Mononuclear cell (primary cell): ENCODE data around the gene KCNMA1. TPM values are rescaled to one million over a fixed set of nuclear protein-coding genes. Genes with fewer than 3 reads are reported as not detected.
"Not testable (repeated sequence)": the region's sequence is repeated elsewhere in the genome, so short reads cannot be mapped to it uniquely, and the experiment has no call there.

Experiments
- H3K27me3 ChIP-seq: 2 replicates; pipeline ENCODE4 v1.6.0; 2011; ENCODE audit warnings: low read length, control low read depth; ENCODE audit not compliant: insufficient read depth
- H3K4me1 ChIP-seq: 2 replicates; pipeline ENCODE4 v1.5.1; 2011; ENCODE audit warnings: mild to moderate bottlenecking, low read length, control low read depth; ENCODE audit not compliant: insufficient read depth
- H3K4me3 ChIP-seq: 2 replicates; pipeline ENCODE4 v1.5.1; 2011; ENCODE audit warnings: mild to moderate bottlenecking, low read length, moderate library complexity
- H3K9me3 ChIP-seq: 2 replicates; pipeline ENCODE4 v1.5.1; 2011; ENCODE audit warnings: low read depth, mild to moderate bottlenecking, control low read depth, low read length
- total RNA-seq: library from RNA; depleted of rRNA; stranded (reverse); fragments of >200 nt; gene quantifications from one replicate; pipeline ENCODE4 v1.2.3, GENCODE V29; 2012

Gene KCNMA1
- total RNA-seq, 1 donor, result 0.42 TPM

DNA sequence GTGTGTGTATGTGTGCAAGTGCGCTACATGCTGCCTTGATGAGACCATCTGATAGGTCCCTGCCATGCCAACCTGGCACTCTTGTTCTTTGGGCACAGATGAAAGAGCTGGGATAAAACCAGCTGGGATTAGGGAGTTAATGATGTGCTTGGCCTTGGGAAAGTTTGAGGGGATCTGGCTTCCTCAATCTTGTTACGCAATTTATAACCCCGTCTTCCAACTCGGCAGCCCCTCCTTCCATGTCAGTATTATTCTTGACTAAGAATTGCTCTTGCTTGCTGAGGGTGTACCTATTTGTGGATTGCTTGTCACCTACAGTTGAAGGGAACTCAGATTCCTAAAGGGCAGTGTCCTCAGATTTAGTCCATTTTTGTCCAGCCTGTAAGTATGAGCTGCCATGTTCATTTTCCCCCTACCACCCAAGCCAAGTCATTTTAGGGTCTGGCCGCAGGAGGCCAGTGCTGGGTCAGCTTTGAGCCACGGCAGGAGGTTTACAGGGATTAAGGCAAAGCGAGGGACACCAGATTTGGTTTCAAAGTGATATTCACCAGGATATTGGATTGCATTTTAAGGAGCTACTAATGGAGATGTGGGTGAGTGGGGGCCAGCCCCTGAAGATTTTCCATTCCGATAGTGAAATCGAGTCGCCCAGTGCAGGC, 34.1 kb upstream of the KCNMA1 start:
- Histone ChIP-seq H3K9me3 (no peaks in the 10 kb centered on the region), H3K4me1 (no peaks in the 10 kb centered on the region), H3K27me3 (peaks cover 2% of the 10 kb centered on the region)

DNA sequence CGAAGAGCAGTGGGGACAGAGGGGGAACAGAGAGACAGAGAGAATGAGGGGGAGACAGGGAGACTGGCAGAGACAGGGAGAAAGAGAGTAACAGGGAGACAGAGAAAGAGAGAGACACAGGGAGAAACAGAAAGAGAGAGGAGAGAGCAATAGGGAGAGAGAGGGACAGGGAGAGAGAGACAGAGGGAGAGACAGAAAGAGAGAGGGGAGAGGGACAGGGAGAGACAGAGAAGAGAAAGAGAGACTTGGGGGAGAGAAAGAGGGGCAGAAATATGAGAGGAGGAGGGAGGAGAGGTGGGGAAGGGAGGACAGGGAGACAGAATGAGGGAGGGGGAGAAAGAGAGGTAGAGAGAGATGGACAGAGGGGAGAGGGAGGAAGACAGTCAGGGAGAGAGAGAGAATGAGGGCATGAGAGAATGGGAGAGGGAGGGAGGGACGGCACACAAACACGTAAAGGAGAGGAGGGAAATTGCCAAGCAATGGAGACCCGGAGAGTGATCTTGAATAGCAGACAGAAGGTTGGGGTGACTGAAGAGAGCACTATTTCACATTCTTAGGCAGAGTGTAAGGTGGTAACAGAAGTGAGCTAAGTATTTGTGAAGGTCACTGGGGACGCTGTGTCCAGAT, 33.3 kb upstream of the KCNMA1 start:
- H3K9me3 ChIP-seq, result no peaks in the 10 kb centered on the region
- H3K4me1 ChIP-seq, result no peaks in the 10 kb centered on the region
- peaks cover 2% of the 10 kb centered on the region for H3K27me3 ChIP-seq
- no peak overlapping the region for H3K4me3 ChIP-seq

More for the DNA sequence above, 34.1 kb upstream of the KCNMA1 start:
- no peak overlapping the region for H3K4me3 ChIP-seq

DNA sequence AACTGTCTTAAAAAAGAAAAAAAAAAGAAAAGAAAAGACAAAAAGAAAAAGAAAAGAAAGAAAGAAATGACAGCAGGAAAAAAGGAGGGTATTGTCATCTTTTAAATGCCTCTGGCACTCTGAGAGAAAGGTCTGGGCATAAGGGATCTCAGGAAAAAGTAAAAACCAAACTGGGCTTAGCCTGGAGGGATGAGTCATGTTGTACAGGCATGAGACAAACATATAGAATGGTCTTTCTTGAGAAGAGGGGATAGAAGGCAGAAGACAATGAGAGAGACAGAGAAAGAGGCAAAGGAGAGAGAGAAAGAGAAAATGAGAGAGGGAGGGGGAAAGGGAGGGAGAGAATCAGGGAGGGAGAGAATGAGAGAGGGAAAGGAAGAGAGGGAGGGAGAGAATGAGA, 32.3 kb upstream of the KCNMA1 start:
- no peaks in the 10 kb centered on the region for H3K9me3 ChIP-seq
- H3K27me3 ChIP-seq, result no peaks in the 10 kb centered on the region
- no peaks in the 10 kb centered on the region for H3K4me1 ChIP-seq
- H3K4me3 ChIP-seq, result no peak overlapping the region

DNA sequence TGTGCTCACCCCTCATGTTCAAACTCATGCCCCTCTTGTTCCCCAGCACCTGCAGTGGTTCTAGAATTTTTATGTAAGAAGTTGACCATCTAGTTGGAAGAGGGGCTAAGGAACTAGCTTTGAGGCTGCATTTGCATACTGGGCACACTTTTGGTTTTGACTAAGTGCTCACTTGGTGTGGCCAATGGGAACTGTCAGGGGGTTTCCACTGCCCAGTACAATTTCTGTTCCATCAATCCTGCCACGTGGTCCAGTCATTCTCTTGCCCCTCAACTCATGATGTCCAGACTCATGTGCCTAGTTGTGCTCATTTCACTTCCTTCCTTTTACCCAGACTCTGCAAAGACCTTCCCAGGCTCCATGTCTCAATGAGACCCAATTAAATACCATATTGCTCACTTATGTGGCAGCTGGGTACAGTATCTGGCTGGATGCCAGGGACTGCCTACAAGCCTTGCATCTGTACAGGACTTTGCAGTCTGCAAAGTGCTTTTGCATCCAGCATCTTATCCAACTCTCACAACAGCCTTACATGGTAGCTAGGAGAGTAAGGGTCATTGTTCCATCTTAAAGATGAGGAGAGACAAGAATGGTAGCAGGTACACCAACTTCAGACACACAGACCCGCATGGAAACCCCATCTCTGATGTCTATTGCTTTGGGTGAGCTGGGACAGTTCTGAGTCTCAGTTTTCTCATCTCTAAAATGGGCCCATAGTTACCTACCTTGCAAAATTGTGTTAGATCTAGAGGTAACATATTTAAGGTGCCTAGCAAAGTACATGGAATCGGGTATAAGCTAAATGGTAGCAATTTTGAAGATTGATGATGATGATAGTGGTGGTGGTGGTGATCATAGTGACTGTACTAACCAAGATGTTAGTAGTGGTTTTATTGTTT, 30.1 kb upstream of the KCNMA1 start:
- Histone ChIP-seq H3K27me3 (no peaks in the 10 kb centered on the region), H3K4me1 (no peaks in the 10 kb centered on the region), H3K9me3 (no peaks in the 10 kb centered on the region), H3K4me3 (no peak overlapping the region)

DNA sequence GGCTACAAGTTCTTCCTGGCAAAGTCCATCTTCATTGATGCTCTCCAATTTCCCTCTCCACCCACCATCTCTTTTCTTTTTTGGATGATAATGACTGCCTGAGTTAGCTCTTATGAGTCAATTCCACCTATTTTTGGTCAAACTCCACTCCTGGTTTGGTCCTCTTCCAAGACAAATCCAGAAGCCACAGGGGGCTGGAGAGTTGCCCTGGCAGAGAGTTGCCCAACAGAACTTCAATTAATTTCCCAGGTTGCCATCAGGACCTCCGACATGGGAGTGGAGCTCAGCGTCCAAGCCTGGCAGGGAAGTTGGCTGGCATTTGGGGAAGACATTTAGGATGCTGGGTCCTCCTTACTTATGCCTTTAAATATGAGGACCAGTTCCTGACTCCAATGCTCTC, 29.2 kb upstream of the KCNMA1 start:
- no peak overlapping the region for H3K4me3 ChIP-seq
- H3K9me3 ChIP-seq, result no peaks in the 10 kb centered on the region
- H3K4me1 ChIP-seq, result no peaks in the 10 kb centered on the region
- no peaks in the 10 kb centered on the region for H3K27me3 ChIP-seq

DNA sequence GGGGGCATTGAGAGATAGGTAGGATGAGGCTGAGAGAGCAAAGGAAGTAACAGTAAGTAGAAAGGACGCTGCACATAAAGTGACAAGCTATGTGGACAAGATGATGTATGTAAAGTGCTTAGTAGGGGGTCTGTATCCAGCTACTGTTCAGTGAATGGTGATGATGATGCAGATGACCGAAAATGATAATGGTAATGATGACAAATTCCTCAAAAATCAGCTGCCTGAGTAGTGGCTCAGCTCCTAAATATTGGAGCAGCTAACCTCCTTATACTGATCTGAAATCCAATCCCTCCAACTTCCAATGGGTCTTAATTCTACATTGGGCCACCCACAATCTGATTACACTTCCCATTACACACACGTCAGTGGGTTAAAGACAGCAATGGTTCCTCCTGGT, 27.1 kb upstream of the KCNMA1 start:
- H3K4me1 ChIP-seq, result no peaks in the 10 kb centered on the region
- H3K27me3 ChIP-seq, result no peaks in the 10 kb centered on the region
- no peak overlapping the region for H3K4me3 ChIP-seq
- H3K9me3 ChIP-seq, result no peaks in the 10 kb centered on the region

DNA sequence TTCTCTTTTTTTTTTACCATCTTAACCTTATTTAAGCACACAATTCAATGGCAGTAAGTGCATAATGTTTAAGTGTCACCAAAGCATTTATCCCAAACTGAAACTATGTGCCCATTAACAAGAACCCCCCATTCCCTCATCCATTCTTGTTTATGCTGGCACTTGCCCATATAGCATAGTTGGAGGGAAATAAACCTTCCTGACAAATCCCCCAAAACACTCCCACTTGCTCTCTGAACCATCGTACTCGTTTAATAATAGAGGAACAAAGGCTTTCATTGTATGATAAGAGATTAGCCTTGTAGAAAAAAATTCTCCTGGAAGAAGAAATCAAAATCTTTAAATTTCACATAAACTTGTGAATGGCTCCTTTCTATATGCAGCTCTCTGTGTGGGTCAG, 26.4 kb upstream of the KCNMA1 start:
- Histone ChIP-seq H3K27me3 (no peaks in the 10 kb centered on the region), H3K9me3 (no peaks in the 10 kb centered on the region), H3K4me3 (no peak overlapping the region), H3K4me1 (no peaks in the 10 kb centered on the region)

DNA sequence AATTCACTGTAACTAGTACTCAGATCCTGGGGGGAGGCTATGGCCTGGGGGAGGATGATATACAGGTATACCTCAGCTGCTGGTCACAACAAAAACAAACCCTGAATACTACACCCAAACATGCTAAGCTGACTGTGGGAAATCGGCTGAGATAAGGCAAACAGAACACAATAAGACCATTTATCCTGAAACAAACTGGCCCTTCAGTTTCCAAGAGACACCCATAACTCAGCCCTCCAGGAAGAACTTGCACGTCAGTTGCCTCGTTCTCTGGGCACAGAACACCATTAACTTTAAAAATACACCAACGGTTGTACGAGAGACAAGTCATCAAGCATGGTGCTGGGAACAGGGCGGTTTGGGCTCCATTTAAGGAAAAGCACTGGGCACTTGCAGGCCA, 24.1 kb upstream of the KCNMA1 start:
- no peaks in the 10 kb centered on the region for H3K9me3 ChIP-seq
- no peaks in the 10 kb centered on the region for H3K4me1 ChIP-seq
- H3K4me3 ChIP-seq, result no peak overlapping the region
- H3K27me3 ChIP-seq, result no peaks in the 10 kb centered on the region

DNA sequence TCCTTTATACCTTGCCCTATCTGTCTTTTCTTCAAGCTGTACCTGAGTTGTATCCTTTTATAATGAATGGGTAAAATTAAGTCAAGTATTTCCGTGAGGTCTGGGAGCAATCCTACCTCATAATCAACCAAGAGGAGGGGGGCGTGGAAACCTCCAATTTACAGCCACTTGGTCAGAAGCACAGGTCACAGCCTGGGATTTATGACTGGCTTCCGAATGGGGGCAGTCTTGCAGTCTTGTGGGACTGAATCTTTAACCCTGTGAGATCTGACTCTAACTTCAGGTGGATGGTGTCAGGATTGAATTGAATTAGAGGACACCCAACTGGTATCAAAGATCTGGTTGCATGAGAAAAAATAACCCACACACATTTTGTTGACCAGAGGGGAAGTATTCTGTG, 23.5 kb upstream of the KCNMA1 start:
- no peaks in the 10 kb centered on the region for H3K9me3 ChIP-seq
- H3K4me1 ChIP-seq, result no peaks in the 10 kb centered on the region
- H3K27me3 ChIP-seq, result no peaks in the 10 kb centered on the region
- H3K4me3 ChIP-seq, result no peak overlapping the region

DNA sequence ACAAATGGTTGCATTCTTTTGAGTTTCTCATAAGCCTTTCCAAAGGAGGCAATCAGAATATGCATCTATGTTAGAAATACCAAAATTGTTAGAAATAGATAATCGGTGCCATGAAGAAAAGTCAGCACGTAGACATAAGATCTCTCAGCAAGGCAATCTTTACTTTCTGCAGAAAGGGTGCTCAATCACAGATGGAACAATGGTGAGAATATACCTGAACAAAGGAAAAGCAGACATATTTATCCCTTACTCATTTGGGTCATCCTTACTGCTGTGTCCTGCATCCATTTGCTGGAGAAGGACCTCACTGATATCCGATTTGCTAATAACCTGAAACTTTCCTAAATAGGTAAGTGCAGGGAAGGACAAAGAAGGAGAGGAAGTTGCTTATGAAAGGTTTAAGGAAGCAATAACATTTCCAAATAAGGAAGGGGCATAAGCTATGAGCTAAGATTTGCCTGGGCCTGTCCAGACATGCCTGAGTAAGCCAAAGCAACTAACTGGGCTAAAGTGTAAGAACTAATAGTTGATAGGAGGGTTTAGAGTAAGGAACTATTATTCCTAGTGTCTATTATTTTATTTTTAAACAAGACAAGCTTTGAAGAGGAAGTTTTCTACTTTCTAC, 21.6 kb upstream of the KCNMA1 start:
- not testable (repeated sequence) for H3K9me3 ChIP-seq, H3K27me3 ChIP-seq, H3K4me3 ChIP-seq, H3K4me1 ChIP-seq

DNA sequence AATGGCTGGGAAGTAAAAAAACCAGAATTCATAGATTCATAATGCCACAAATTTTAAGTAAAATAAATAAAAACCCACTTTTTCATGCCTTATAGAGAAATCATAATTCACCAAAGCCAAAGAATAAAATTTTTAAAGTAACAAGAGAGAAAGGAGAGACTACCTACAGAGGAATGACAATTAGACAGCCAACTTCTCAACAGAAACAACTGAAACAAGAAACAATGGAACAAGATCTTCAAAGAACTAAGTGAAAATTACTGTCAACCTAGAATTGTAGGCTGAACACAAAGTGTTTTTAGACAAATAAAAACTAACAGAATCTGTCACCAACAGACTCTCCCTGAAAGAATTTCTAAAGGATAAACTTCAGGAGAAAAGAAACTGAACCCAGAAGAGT, 15.6 kb upstream of the KCNMA1 start:
- H3K9me3 ChIP-seq, result no peaks in the 10 kb centered on the region
- H3K4me1 ChIP-seq, result no peaks in the 10 kb centered on the region
- H3K27me3 ChIP-seq, result peaks cover 7% of the 10 kb centered on the region
- no peak overlapping the region for H3K4me3 ChIP-seq

DNA sequence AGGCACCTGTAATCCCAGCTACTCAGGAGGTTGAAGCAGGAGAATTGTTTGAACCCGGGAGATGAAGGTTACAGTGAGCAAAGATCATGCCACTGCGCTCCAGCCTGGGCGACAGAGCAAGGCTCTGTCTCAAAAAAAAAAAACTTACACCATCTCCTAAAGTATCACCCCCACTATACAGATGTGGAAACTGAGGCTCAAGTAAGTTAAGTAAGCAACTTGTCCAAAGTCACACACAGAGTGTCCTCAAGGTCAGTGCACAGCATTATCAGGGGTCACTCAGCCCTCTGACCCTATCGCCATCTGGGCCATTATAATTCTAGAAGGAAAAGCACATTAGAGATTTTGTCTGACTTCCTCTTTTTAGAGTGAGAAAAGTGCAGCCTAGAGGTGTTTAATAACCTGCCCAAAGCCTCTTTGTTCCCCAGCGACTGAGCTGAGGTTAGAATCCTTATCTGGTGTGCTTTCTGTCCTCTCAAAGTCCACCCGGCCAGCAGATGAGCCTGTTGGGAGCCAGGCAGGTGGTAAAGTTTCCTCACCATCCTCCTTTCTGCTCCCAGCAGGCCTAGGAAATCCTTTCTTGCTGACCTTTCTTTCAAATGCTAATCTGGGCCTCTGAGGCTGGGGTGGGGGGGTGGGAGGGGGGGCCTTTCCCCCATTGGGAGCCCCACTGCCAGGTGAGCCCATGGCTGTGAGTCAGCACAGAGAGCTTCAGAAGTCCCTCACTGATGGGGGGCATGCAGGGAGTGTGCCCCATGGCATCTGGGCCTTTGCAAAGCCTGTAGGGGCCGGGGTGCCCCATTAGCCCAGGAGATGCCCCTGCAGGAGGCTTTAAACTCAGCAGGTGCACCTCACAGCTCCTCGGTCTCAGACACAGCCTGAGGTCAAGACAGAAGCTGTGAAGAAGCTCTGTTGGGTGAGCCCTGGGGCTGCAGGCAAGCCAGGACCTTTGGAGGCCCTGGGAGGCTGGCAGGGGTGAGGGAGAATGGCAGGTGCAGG, 12.0 kb upstream of the KCNMA1 start:
- H3K27me3 ChIP-seq, result peaks cover 7% of the 10 kb centered on the region
- H3K4me1 ChIP-seq, result no peaks in the 10 kb centered on the region
- no peak overlapping the region for H3K4me3 ChIP-seq
- no peaks in the 10 kb centered on the region for H3K9me3 ChIP-seq

DNA sequence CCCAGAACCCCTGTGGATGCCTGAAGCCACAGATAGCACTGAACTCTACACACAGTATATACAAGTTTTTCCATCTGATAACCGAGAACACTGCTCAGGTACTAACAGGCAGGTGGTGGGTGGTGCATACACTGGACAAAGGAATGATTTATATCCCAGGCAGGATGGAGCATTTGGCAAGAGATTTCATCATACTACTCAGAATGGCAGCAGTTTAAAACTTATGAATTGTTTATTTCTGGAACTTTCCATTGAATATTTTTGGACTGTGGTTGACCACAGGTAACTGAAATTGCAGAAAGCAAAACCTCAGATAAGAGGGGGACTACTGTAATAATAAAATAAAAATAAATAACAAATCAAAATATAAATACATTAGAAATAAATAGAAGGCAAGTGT, 10.9 kb upstream of the KCNMA1 start:
- H3K9me3 ChIP-seq, result no peaks in the 10 kb centered on the region
- H3K4me3 ChIP-seq, result no peak overlapping the region
- H3K4me1 ChIP-seq, result no peaks in the 10 kb centered on the region
- peaks cover 7% of the 10 kb centered on the region for H3K27me3 ChIP-seq

DNA sequence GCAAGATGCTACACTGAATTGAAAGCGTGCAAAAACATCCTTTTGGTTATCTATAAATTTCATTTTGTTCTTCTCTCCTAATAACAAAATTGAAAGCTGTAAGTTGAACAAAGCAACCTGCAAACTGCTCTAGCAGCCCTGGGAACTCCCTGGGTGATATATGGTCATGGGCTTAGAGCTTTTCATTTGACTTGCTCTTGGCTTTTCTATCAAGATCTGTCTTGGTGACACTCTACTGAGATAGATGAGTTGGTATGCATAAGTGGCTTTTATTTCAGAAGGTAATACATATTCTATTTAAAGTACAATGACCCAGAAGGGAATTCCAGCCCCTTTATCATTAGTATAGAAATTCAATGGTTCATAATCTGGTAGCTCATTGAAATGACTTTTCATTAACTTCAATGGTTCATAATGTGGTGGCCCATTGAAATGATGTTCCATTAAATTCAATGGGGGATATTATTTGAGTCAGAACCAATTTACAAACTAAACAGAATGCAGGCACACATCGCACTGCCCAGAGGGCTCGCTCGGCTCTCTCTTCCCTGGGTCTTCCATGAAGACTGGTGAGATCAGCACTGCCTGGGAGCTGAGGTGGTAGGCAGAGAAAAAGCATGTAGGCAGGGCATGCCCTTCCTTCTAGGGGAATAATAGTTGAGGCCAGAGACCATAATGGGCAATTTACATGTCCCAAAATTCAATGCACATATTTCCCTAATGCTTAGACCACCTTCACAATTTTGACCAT, 10.1 kb upstream of the KCNMA1 start:
- peaks cover 2% of the 10 kb centered on the region for H3K27me3 ChIP-seq
- H3K9me3 ChIP-seq, result no peaks in the 10 kb centered on the region

More for the DNA sequence above, 10.1 kb upstream of the KCNMA1 start:
- no peaks in the 10 kb centered on the region for H3K4me1 ChIP-seq
- H3K4me3 ChIP-seq, result no peak overlapping the region
